GM11168 (cell line): Measurements from ENCODE around the gene TOMM40.

ENCODE experiments used
- in situ Hi-C: fragments of 300-500 bp; cut with MboI; formaldehyde crosslinking; loops from one replicate; pipeline ENCODE4 v1.12.0; 2022; ENCODE audit warnings: low sequenced_read_pairs; ENCODE audit not compliant: unreplicated experiment

The TOMM40 gene

GRCh38 chr19:44893332-44894051 is 2.4 kb downstream of the TOMM40 start:
- in situ Hi-C loops = no loop called here

- in situ Hi-C loops = no loop called here
Observed at GRCh38 chr19:44894052-44894400, 3.0 kb downstream of the TOMM40 start.

GRCh38 chr19:44894946-44895345 is 3.9 kb downstream of the TOMM40 start:
- in situ Hi-C loops = no loop called here

GRCh38 chr19:44897835-44898234 is 6.8 kb downstream of the TOMM40 start:
- in situ Hi-C loops = no loop called here

GRCh38 chr19:44900328-44901244 is 9.5 kb downstream of the TOMM40 start:
- in situ Hi-C loops = no loop called here

- in situ Hi-C loops = no loop called here
Observed at GRCh38 chr19:44903216-44903601, 12.2 kb downstream of the TOMM40 start.

GRCh38 chr19:44903602-44904425 is 12.8 kb downstream of the TOMM40 start:
- in situ Hi-C loops = no loop called here

- in situ Hi-C loops = no loop called here
Observed at GRCh38 chr19:44904426-44904994, 13.5 kb downstream of the TOMM40 start.

GRCh38 chr19:44905437-44906160 is 14.5 kb downstream of the TOMM40 start, which contains the start of gene APOE:
APOE (plus strand) TSS chr19:44905796; CDS start chr19:44906625, 829 bp downstream.
- in situ Hi-C loops = no loop called here

- in situ Hi-C loops = no loop called here
Observed at GRCh38 chr19:44907613-44908012, 16.6 kb downstream of the TOMM40 start.

- in situ Hi-C loops = no loop called here
Observed at GRCh38 chr19:44908074-44908835, 17.2 kb downstream of the TOMM40 start.

GRCh38 chr19:44908836-44909261 is 17.8 kb downstream of the TOMM40 start:
- in situ Hi-C loops = no loop called here

GRCh38 chr19:44909775-44910174 is 18.7 kb downstream of the TOMM40 start:
- in situ Hi-C loops = loop anchor here (5.0 kb wide), 1 partner anchor 38 kb away; the partner anchor contains the start of gene APOC2

- in situ Hi-C loops = loop anchor here (5.0 kb wide), 1 partner anchor 35 kb away; the partner anchor contains the start of gene APOC2
Observed at GRCh38 chr19:44911896-44912295, 20.8 kb downstream of the TOMM40 start.

GRCh38 chr19:44912854-44913253 is 21.8 kb downstream of the TOMM40 start:
- in situ Hi-C loops = loop anchor here (5.0 kb wide), 1 partner anchor 34 kb away; the partner anchor contains the start of gene APOC2

- in situ Hi-C loops = loop anchor here (5.0 kb wide), 1 partner anchor 34 kb away; the partner anchor contains the start of gene APOC2
Observed at GRCh38 chr19:44913512-44914432, 22.7 kb downstream of the TOMM40 start.

GRCh38 chr19:44914433-44915206 is 23.6 kb downstream of the TOMM40 start, which contains the start of gene APOC1:
APOC1 (plus strand) TSS chr19:44914608; CDS start chr19:44914892, 284 bp downstream.
- in situ Hi-C loops = loop anchor here (5.0 kb wide), 1 partner anchor 33 kb away; the partner anchor contains the start of gene APOC2
